ENCODE results near the gene DSN1.
A peak's percentile ranks its signal among the peaks of the same experiment; 100 is the strongest.
"Not testable (repeated sequence)": the region's sequence is repeated elsewhere in the genome, so short reads cannot be mapped to it uniquely, and the experiment has no call there.

Gene DSN1

GRCh38 chr20:36804425-36804824 is 30.9 kb upstream of the DSN1 start:
- Mint-ChIP-seq H3K4me1 (peaks cover 8% of the 10 kb centered on the region), H3K27ac (no peak overlapping the region), H3K4me3 (no peak overlapping the region), H3K9me3 (no peaks in the 10 kb centered on the region), H3K36me3 (peaks cover 5% of the 10 kb centered on the region)
- ATAC-seq = no peak
- no peak for DNase-seq (ENCODE audit: low spot score in 2 of 2)

DNA sequence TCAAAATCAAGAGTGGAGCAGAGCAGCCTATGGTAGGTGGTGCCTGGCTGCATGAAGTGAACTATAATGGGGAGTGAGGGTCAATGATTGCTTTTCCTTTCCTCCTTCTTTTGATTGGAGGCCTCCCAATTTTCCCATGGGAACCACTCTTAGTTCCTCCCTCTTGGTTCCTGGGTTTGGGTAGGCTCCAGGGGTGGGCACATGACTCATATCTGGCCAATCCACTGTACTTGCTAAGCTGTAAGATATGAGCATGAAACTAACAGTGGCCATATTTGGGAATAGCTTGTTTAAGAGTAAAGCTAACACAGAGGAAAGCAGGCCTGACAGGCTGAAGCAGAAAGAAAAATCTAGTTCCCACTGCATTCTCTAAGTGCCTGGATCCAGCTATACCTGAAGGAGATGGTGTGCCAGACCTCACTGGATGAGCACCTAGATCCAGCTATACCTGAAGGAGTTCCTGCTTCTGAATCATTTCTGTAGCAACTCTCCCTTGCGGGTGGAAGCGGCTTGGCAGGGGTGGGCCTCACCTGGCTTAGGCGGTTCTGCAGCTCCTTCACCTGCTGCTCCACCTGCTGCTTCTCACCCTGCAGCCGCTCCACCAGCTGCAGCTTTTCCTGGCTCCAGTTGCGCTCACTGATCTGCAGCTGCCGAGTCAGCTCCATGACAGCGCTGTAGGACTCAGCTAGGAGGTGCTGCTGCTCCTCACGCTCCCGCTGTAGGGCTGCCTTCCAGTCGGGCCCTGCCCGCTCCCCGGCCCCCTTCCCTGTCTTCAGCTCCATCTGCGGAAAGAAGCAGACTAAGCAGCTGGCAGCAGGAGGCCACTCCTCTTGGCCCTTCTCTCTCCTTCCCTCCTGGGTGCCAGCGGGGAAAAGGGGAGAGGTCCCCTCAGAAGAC is 29.0 kb upstream of the DSN1 start:
- Mint-ChIP-seq H3K4me3 (no peak overlapping the region), H3K27ac (peak overlapping the region; percentile 26), H3K4me1 (no peaks in the 10 kb centered on the region), H3K36me3 (no peaks in the 10 kb centered on the region), H3K9me3 (no peaks in the 10 kb centered on the region)
- ATAC-seq (no peak), DNase-seq (ENCODE audit: low spot score in 2 of 2) (no peak)

DNA sequence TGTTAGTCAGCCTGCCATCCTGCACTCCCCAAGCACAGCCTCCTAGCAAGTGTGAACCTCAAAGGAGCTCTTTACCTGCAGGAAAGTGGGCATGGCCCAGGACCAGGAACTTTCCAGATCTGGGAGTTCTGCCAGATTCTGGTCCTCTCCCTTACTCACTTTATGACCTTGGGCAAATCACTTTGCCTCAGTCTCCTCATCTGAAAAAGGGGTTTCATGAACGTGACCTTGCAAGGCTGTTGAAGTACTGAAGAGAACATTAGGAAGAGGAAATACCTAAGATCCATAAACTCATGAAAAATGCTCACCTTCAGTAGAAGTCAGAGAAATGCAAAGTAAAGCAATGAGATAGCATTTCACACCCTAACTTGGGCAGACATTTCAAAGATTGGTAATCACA is 26.8 kb upstream of the DSN1 start:
- ATAC-seq (no peak), DNase-seq (ENCODE audit: low spot score in 2 of 2) (no peak)
- H3K27ac Mint-ChIP-seq = no peak overlapping the region
- no peaks in the 10 kb centered on the region for H3K36me3 Mint-ChIP-seq
- no peaks in the 10 kb centered on the region for H3K4me1 Mint-ChIP-seq
- H3K4me3 Mint-ChIP-seq = no peak overlapping the region
- no peaks in the 10 kb centered on the region for H3K9me3 Mint-ChIP-seq

DNA sequence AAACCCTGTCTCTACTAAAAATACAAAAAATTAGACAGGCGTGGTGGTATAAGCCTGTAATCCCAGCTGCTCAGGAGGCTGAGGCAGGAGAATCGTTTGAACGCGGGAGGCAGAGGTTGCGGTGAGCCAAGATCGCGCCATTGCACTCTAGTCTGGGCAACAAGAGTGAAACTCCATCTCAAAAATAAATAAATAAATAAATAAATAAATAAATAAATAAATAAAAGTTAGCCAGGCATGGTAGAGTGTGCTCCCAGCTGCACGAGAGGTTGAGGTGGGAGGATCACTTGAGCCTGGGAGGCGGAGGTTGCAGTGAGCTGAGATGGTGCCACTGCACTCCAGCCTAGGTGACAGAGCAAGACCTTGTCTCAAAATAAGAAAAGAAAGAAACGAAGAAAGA is 25.8 kb upstream of the DSN1 start:
- not testable (repeated sequence) for H3K27ac Mint-ChIP-seq; H3K9me3 Mint-ChIP-seq; H3K4me3 Mint-ChIP-seq; H3K4me1 Mint-ChIP-seq; H3K36me3 Mint-ChIP-seq; DNase-seq (ENCODE audit: low spot score in 2 of 2); ATAC-seq

DNA sequence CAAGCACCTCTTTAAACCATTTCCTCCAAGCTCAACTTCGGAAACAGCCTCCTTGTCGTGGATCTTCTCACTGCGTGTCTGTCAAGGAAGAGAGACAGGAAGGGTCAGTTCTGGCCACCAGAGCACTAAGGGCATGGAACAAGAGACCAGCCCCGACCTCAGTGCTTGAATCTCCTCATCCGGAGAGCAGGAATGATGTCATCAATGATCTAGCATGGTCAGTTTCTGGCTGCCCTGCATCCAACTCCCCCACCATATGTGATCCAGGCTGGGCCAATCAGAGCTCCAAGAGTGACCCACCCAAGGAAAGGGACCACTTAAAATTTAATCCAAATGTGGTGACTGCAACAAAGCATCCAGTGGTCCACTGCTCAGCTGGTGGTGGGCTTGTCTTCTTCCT is 23.3 kb upstream of the DSN1 start:
- Mint-ChIP-seq H3K36me3 (no peaks in the 10 kb centered on the region), H3K9me3 (no peaks in the 10 kb centered on the region), H3K4me3 (no peak overlapping the region), H3K27ac (no peak overlapping the region), H3K4me1 (no peaks in the 10 kb centered on the region)
- no peak for DNase-seq (ENCODE audit: low spot score in 2 of 2)
- ATAC-seq = no peak

GRCh38 chr20:36796117-36796516 is 22.6 kb upstream of the DSN1 start:
- DNase-seq (ENCODE audit: low spot score in 2 of 2) (no peak), ATAC-seq (no peak)
- no peaks in the 10 kb centered on the region for H3K4me1 Mint-ChIP-seq
- H3K4me3 Mint-ChIP-seq = no peak overlapping the region
- no peak overlapping the region for H3K27ac Mint-ChIP-seq
- H3K9me3 Mint-ChIP-seq = no peaks in the 10 kb centered on the region
- no peaks in the 10 kb centered on the region for H3K36me3 Mint-ChIP-seq

- DNase-seq (ENCODE audit: low spot score in 2 of 2) = no peak
- no peaks in the 10 kb centered on the region for H3K9me3 Mint-ChIP-seq
- H3K4me3 Mint-ChIP-seq = no peak overlapping the region
- H3K27ac Mint-ChIP-seq = no peak overlapping the region
- no peaks in the 10 kb centered on the region for H3K36me3 Mint-ChIP-seq
- no peak for ATAC-seq
- H3K4me1 Mint-ChIP-seq = no peaks in the 10 kb centered on the region
These were observed 22.1 kb upstream of the DSN1 start for GRCh38 chr20:36795691-36796090.

DNA sequence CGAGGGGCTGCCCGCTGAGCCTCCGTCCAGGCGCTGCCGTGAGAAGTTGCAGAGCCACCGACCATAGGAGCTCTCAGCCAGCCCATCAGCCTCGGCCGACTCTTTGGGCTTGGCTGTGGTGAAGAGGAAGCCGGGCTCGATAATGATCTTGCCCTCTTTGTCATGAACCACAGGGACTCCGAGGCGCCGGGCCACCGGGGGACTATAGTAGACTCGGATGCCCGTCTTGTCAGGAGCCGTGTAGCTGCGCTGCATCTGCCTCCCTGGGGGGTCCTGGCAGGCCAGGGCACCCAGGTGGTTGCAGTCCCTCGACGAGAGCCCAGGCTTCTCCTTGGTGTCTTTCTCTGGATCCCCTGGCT is 20.5 kb upstream of the DSN1 start:
- DNase-seq (ENCODE audit: low spot score in 2 of 2) = no peak

GRCh38 chr20:36793294-36794115 is 19.9 kb upstream of the DSN1 start:
- Mint-ChIP-seq H3K9me3 (no peaks in the 10 kb centered on the region), H3K4me1 (no peaks in the 10 kb centered on the region), H3K36me3 (no peaks in the 10 kb centered on the region), H3K27ac (no peak overlapping the region), H3K4me3 (no peak overlapping the region)
- DNase-seq (ENCODE audit: low spot score in 2 of 2) = no peak
- peak; percentile 8 for ATAC-seq

More for the DNA sequence above, 20.5 kb upstream of the DSN1 start:
- H3K36me3 Mint-ChIP-seq = no peaks in the 10 kb centered on the region
- H3K4me3 Mint-ChIP-seq = no peak overlapping the region
- H3K9me3 Mint-ChIP-seq = no peaks in the 10 kb centered on the region
- no peak overlapping the region for H3K27ac Mint-ChIP-seq
- ATAC-seq = peak; percentile 8
- no peaks in the 10 kb centered on the region for H3K4me1 Mint-ChIP-seq

GRCh38 chr20:36792422-36792821 is 18.9 kb upstream of the DSN1 start:
- Mint-ChIP-seq H3K36me3 (no peaks in the 10 kb centered on the region), H3K27ac (no peak overlapping the region), H3K9me3 (no peaks in the 10 kb centered on the region), H3K4me1 (no peaks in the 10 kb centered on the region), H3K4me3 (no peak overlapping the region)
- ATAC-seq (no peak), DNase-seq (ENCODE audit: low spot score in 2 of 2) (no peak)

- ATAC-seq (no peak), DNase-seq (ENCODE audit: low spot score in 2 of 2) (no peak)
- Mint-ChIP-seq H3K9me3 (no peaks in the 10 kb centered on the region), H3K4me3 (no peak overlapping the region), H3K36me3 (no peaks in the 10 kb centered on the region), H3K27ac (no peak overlapping the region), H3K4me1 (no peaks in the 10 kb centered on the region)
These were observed 18.3 kb upstream of the DSN1 start for GRCh38 chr20:36791862-36792261.

DNA sequence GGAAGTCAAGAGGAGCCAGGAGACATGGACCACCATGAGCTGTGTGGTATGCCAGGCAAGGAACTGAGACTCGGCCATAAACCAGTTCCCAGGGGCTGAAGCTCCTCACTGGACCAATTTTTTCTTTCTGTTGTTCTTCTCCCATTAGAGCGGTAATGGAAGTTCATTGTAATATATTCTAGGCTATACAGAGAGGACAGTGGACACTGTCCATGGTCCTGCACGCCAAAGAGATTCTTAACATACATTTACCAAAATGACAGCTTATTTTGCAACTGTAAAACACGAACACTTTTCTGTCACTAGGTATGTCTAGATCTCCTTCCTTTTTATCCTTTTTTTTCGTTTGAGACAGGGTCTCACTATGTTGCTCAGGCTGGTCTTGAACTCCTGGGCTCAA is 13.1 kb upstream of the DSN1 start:
- no peaks in the 10 kb centered on the region for H3K9me3 Mint-ChIP-seq

GRCh38 chr20:36786246-36786645 is 12.7 kb upstream of the DSN1 start:
- no peaks in the 10 kb centered on the region for H3K4me1 Mint-ChIP-seq
- DNase-seq (ENCODE audit: low spot score in 2 of 2) = no peak
- ATAC-seq = no peak
- H3K36me3 Mint-ChIP-seq = no peaks in the 10 kb centered on the region
- H3K4me3 Mint-ChIP-seq = no peak overlapping the region
- H3K27ac Mint-ChIP-seq = no peak overlapping the region
- H3K9me3 Mint-ChIP-seq = no peaks in the 10 kb centered on the region

More for the DNA sequence above, 13.1 kb upstream of the DSN1 start:
- no peak for ATAC-seq
- Mint-ChIP-seq H3K36me3 (no peaks in the 10 kb centered on the region), H3K27ac (no peak overlapping the region), H3K4me1 (no peaks in the 10 kb centered on the region), H3K4me3 (no peak overlapping the region)
- DNase-seq (ENCODE audit: low spot score in 2 of 2) = no peak

DNA sequence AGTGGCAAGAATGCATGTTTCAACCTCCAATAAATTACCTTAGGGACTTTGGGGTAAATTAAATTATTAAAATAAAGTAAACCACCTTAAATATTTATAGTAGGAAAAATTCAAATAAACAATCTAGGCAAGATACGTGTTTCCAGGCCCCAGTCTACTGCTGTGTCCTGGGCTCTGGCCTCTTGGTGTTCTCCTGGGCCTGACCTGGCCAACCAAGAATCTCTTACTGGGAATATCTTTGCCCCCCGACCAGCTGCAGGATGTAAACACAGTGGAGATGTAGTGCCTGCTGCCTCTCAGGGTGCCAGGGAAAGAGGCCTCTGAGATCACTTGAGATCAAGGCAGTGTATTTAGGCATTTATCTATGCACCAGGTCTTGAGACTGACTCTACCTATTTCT is 11.7 kb upstream of the DSN1 start:
- DNase-seq (ENCODE audit: low spot score in 2 of 2) (no peak), ATAC-seq (no peak)
- Mint-ChIP-seq H3K4me1 (no peaks in the 10 kb centered on the region), H3K36me3 (no peaks in the 10 kb centered on the region), H3K9me3 (no peaks in the 10 kb centered on the region), H3K27ac (no peak overlapping the region), H3K4me3 (no peak overlapping the region)

- Mint-ChIP-seq H3K4me1 (no peaks in the 10 kb centered on the region), H3K4me3 (no peak overlapping the region), H3K9me3 (no peaks in the 10 kb centered on the region), H3K27ac (no peak overlapping the region), H3K36me3 (no peaks in the 10 kb centered on the region)
- no peak for ATAC-seq
- DNase-seq (ENCODE audit: low spot score in 2 of 2) = no peak
These were observed 11.3 kb upstream of the DSN1 start for GRCh38 chr20:36784900-36785299.

- no peak for ATAC-seq
- no peak for DNase-seq (ENCODE audit: low spot score in 2 of 2)
- H3K4me1 Mint-ChIP-seq = no peaks in the 10 kb centered on the region
- no peak overlapping the region for H3K27ac Mint-ChIP-seq
- no peaks in the 10 kb centered on the region for H3K36me3 Mint-ChIP-seq
- H3K4me3 Mint-ChIP-seq = no peak overlapping the region
- no peaks in the 10 kb centered on the region for H3K9me3 Mint-ChIP-seq
These were observed 10.6 kb upstream of the DSN1 start for GRCh38 chr20:36784116-36784515.

Measured in stimulated activated effector memory CD8-positive, alpha-beta T cell treated with anti-CD3 and anti-CD28 coated beads, Interleukin-12 subunit alpha, Interleukin-12 subunit beta, amount 100 ng/mL, for 72 hours (primary cell).